ENCODE measurements around the gene ZNF488. TPM values are rescaled to one million over a fixed set of nuclear protein-coding genes. Genes with fewer than 3 reads are reported as not detected.

Gene ZNF488
- total and polyA plus RNA-seq, 10 donors: 0.02 to 0.26 (median 0.11) TPM; not detected in 6

GRCh38 chr10:47365431-47366180, 18.5 kb downstream of the ZNF488 start:
- Histone ChIP-seq H3K36me3 (no peaks in the 10 kb centered on the region), H3K27me3 (replicated peaks in 1 of 7) (no peaks in the 10 kb centered on the region), H3K27ac (no peak overlapping the region), H3K9me3 (no peaks in the 10 kb centered on the region), H3K4me1 (no peaks in the 10 kb centered on the region), H3K4me3 (no peak overlapping the region)
- WGBS, 5 donors: 73 to 90% (median 90%) methylated on average over 9 of the region's 9 CpGs
- DNase-seq: no peak
- intact Hi-C loops (cut with DNase I; ENCODE audit: low total_unique reads): no loop called here
- TF ChIP-seq CTCF (IDR thresholded peaks at IDR 0.05 in 8 of 11, conservative IDR thresholded peaks at IDR 0.05 in 3 of 11) (no peak), POLR2AphosphoS5 (IDR thresholded peaks at IDR 0.05) (no peak), POLR2A (IDR thresholded peaks at IDR 0.05) (no peak)

GRCh38 chr10:47364911-47365310, 19.2 kb downstream of the ZNF488 start:
- H3K27me3 ChIP-seq (replicated peaks in 1 of 7): no peaks in the 10 kb centered on the region
- no peak for TF ChIP-seq CTCF (IDR thresholded peaks at IDR 0.05 in 8 of 11, conservative IDR thresholded peaks at IDR 0.05 in 3 of 11)
- no peak for TF ChIP-seq POLR2AphosphoS5 (IDR thresholded peaks at IDR 0.05)
- TF ChIP-seq POLR2A (IDR thresholded peaks at IDR 0.05): no peak
- H3K4me1 ChIP-seq: no peaks in the 10 kb centered on the region
- no peaks in the 10 kb centered on the region for H3K9me3 ChIP-seq
- no peak overlapping the region for H3K4me3 ChIP-seq
- DNase-seq: no peak
- WGBS, 5 donors: 88 to 94% (median 91%) methylated on average over 6 of the region's 6 CpGs
- intact Hi-C loops (cut with DNase I; ENCODE audit: low total_unique reads): no loop called here
- no peak overlapping the region for H3K27ac ChIP-seq
- H3K36me3 ChIP-seq: no peaks in the 10 kb centered on the region

DNA sequence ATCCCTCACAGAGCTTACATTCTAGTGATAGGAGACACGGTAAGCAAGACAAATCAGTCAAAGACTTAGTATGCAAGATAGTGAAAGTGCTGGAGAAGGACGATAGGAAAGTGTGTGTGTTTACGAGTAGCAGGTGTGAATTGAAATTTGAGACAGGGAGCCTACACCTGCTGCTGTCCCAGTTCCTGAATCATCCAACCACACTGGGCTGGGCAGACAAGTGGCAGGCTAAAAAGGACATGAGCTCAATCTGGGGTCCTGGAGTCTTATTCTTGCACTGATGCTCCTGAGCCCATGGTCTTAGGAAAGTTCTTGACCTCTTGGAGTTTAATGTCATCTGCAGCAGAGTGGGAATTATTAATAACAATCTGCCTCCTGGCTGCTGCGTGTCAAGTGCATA, 19.7 kb downstream of the ZNF488 start:
- no peak overlapping the region for H3K4me3 ChIP-seq
- intact Hi-C loops (cut with DNase I; ENCODE audit: low total_unique reads): no loop called here
- DNase-seq: no peak
- no peaks in the 10 kb centered on the region for H3K27me3 ChIP-seq (replicated peaks in 1 of 7)
- H3K36me3 ChIP-seq: no peaks in the 10 kb centered on the region
- TF ChIP-seq POLR2AphosphoS5 (IDR thresholded peaks at IDR 0.05) (no peak), CTCF (IDR thresholded peaks at IDR 0.05 in 8 of 11, conservative IDR thresholded peaks at IDR 0.05 in 3 of 11) (no peak), POLR2A (IDR thresholded peaks at IDR 0.05) (no peak)
- H3K9me3 ChIP-seq: no peaks in the 10 kb centered on the region
- H3K4me1 ChIP-seq: no peaks in the 10 kb centered on the region
- H3K27ac ChIP-seq: no peak overlapping the region
- 73 to 84% (median 82%) methylated on average over 3 to 4 of the region's 4 CpGs for WGBS, 5 donors

DNA sequence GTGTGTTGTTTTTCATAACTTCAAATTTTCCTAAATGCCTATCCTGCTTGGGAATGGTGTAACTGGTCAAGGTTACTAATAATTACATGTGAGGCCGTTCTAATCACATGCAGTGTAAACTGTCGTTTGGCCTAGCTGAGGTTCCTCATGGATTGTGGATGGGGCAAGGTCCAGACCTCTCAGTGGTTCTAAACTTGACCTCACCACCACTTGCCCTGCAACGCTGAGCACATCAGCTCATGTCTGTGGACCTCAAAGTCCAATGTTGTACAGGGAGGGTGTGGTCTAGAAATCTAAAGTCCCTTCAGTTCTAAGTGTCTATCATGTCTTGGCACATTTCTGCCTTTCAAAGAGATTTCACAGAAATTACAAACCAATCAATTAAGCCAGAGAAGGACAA, 20.3 kb downstream of the ZNF488 start:
- 74 to 88% (median 80%) methylated on average over 3 of the region's 3 CpGs for WGBS, 5 donors
- Histone ChIP-seq H3K36me3 (no peaks in the 10 kb centered on the region), H3K27ac (no peak overlapping the region), H3K9me3 (no peaks in the 10 kb centered on the region), H3K27me3 (replicated peaks in 1 of 7) (no peaks in the 10 kb centered on the region), H3K4me1 (no peaks in the 10 kb centered on the region), H3K4me3 (no peak overlapping the region)
- no peak for TF ChIP-seq POLR2A (IDR thresholded peaks at IDR 0.05)
- TF ChIP-seq POLR2AphosphoS5 (IDR thresholded peaks at IDR 0.05): no peak
- no peak for TF ChIP-seq CTCF (IDR thresholded peaks at IDR 0.05 in 8 of 11, conservative IDR thresholded peaks at IDR 0.05 in 3 of 11)
- intact Hi-C loops (cut with DNase I; ENCODE audit: low total_unique reads): no loop called here
- no peak for DNase-seq
